H1 (cell line): ENCODE results near the gene MAGI1. TPM values are rescaled to one million over a fixed set of nuclear protein-coding genes. Genes with fewer than 3 reads are reported as not detected.

Source experiments
- CTCF ChIA-PET: fragments of 300-600 bp; sonication (Branson Sonifier 250); formaldehyde crosslinking; loops from one replicate; lab custom pipeline; 2021; ENCODE audit not compliant: partially characterized antibody; lab: Charles Lee
- POLR2A ChIA-PET: fragments of 300-600 bp; sonication (Branson Sonifier 250); formaldehyde crosslinking; loops from one replicate; lab custom pipeline; 2021; ENCODE audit warnings: inconsistent platforms; ENCODE audit not compliant: partially characterized antibody; lab: Charles Lee
- DNase-seq, 2 experiments: peaks; one replicate each; pipeline versions ENCODE4 v3.0.0 to v3.0.0-alpha.2; 2010 to 2022; ENCODE audit warnings: low spot score in 2 of 2, low read depth in 1 of 2, mixed read lengths in 1 of 2
- FAIRE-seq: peaks from 2 replicates; lab custom pipeline; 2011; peaks lifted over from hg19 to GRCh38; lab: Jason Lieb, UNC
- H2AFZ ChIP-seq: 2 replicates; pipeline ENCODE4 v1.8.1; 2012; ENCODE audit warnings: low read length, inconsistent platforms
- H2AK5ac ChIP-seq: 2 replicates; pipeline ENCODE4 v1.6.1; 2013; ENCODE audit warnings: low read depth, low read length
- H2BK120ac ChIP-seq: replicated peaks from 2 replicates; pipeline ENCODE3; 2013; ENCODE audit warnings: low read depth, low read length, inconsistent platforms
- H2BK12ac ChIP-seq: 2 replicates; pipeline ENCODE4 v1.6.1; 2013; ENCODE audit warnings: low read depth, low read length
- H2BK15ac ChIP-seq: 2 replicates; pipeline ENCODE4 v1.6.1; 2013; ENCODE audit warnings: low read length
- H2BK20ac ChIP-seq: 2 replicates; pipeline ENCODE4 v1.6.1; 2013; ENCODE audit warnings: low read length
- H2BK5ac ChIP-seq: 2 replicates; pipeline ENCODE4 v1.6.1; 2013; ENCODE audit warnings: low read depth, low read length
- H3K14ac ChIP-seq: 2 replicates; pipeline ENCODE4 v1.6.1; 2013; ENCODE audit warnings: inconsistent platforms; ENCODE audit not compliant: insufficient read length
- H3K18ac ChIP-seq: 2 replicates; pipeline ENCODE4 v1.6.1; 2013; ENCODE audit warnings: low read length; ENCODE audit errors: extremely low read depth
- H3K23ac ChIP-seq: 2 replicates; pipeline ENCODE4 v1.6.1; 2013; ENCODE audit warnings: inconsistent platforms; ENCODE audit not compliant: insufficient read length
- H3K23me2 ChIP-seq: 2 replicates; pipeline ENCODE4 v1.6.1; 2013; ENCODE audit warnings: low read depth, low read length
- H3K27ac ChIP-seq: 2 replicates; pipeline ENCODE4 v1.6.1; 2011; ENCODE audit warnings: low read depth, low read length, inconsistent platforms
- H3K27me3 ChIP-seq, 4 experiments: replicated peaks in 1 of 4; 1 replicate in 1 of 4; 2 replicates in 3 of 4; pipeline versions ENCODE4 v1.6.1 to v1.8.1; 2011 to 2013; ENCODE audit warnings: low read length in 3 of 4, mild to moderate bottlenecking in 3 of 4, inconsistent platforms in 2 of 4, mixed read lengths in 2 of 4, moderate library complexity in 1 of 4; ENCODE audit not compliant: control insufficient read depth in 3 of 4, insufficient read depth in 3 of 4; ENCODE audit errors: extremely low read depth in 1 of 4
- H3K36me3 ChIP-seq, 4 experiments: 2 replicates each; pipeline versions ENCODE4 v1.6.1 to v1.8.1; 2011 to 2013; ENCODE audit warnings: mild to moderate bottlenecking in 4 of 4, low read length in 3 of 4, moderate library complexity in 2 of 4, control low read depth in 1 of 4, inconsistent platforms in 1 of 4; ENCODE audit not compliant: insufficient read depth in 4 of 4, control insufficient read depth in 2 of 4
- H3K4ac ChIP-seq: replicated peaks from 2 replicates; pipeline ENCODE3; 2013; ENCODE audit warnings: low read length, low read depth, mixed read lengths, inconsistent platforms; ENCODE audit not compliant: insufficient read length
- H3K4me1 ChIP-seq, 4 experiments: replicated peaks in 1 of 4; 1 replicate in 1 of 4; 2 replicates in 3 of 4; pipeline versions ENCODE4 v1.6.1 to v1.8.1; 2011 to 2013; ENCODE audit warnings: low read length in 3 of 4, inconsistent platforms in 2 of 4, mixed read lengths in 1 of 4; ENCODE audit not compliant: insufficient read depth in 4 of 4, control insufficient read depth in 3 of 4
- H3K4me2 ChIP-seq, 2 experiments: 2 replicates each; pipeline versions ENCODE4 v1.6.1 to v1.8.1; 2011 to 2013; ENCODE audit warnings: low read depth in 2 of 2, low read length in 2 of 2, control low read depth in 1 of 2, inconsistent platforms in 1 of 2, mild to moderate bottlenecking in 1 of 2; ENCODE audit not compliant: insufficient read depth in 1 of 2
- H3K4me3 ChIP-seq, 4 experiments: fragments of 200-600, 300-600 bp in 1 of 4; sonication (generic), shearing (Covaris generic), sonication (Bioruptor Twin) in 1 of 4; 2 replicates each; pipeline versions ENCODE4 v1.5.1 to v1.8.1; 2011 to 2016; ENCODE audit warnings: low read length in 4 of 4, low read depth in 3 of 4, control low read depth in 2 of 4, inconsistent platforms in 2 of 4, mild to moderate bottlenecking in 2 of 4, mixed read lengths in 1 of 4, moderate library complexity in 1 of 4; ENCODE audit not compliant: insufficient read depth in 2 of 4; ENCODE audit errors: extremely low read depth in 1 of 4
- H3K56ac ChIP-seq: replicated peaks from 2 replicates; pipeline ENCODE3; 2013; ENCODE audit warnings: low read depth, mild to moderate bottlenecking, mixed read lengths, low read length, inconsistent platforms; ENCODE audit not compliant: insufficient read length
- H3K79me1 ChIP-seq: 2 replicates; pipeline ENCODE4 v1.6.1; 2013; ENCODE audit warnings: low read depth, low read length, control low read depth
- H3K79me2 ChIP-seq, 2 experiments: 2 replicates each; pipeline versions ENCODE4 v1.6.1 to v1.8.1; 2012 to 2013; ENCODE audit warnings: low read length in 2 of 2, mild to moderate bottlenecking in 2 of 2, inconsistent platforms in 1 of 2; ENCODE audit not compliant: insufficient read depth in 2 of 2, control insufficient read depth in 1 of 2
- H3K9ac ChIP-seq, 4 experiments: replicated peaks in 1 of 4; 1 replicate in 1 of 4; 2 replicates in 3 of 4; pipeline versions ENCODE4 v1.6.1 to v1.8.1; 2011 to 2013; ENCODE audit warnings: low read depth in 3 of 4, low read length in 3 of 4, control low read depth in 2 of 4, mild to moderate bottlenecking in 2 of 4, moderate library complexity in 2 of 4, inconsistent platforms in 1 of 4; ENCODE audit errors: extremely low read depth in 1 of 4
- H3K9me3 ChIP-seq, 2 experiments: 2 replicates each; pipeline versions ENCODE4 v1.6.1 to v1.8.1; 2012 to 2013; ENCODE audit warnings: mild to moderate bottlenecking in 2 of 2, moderate library complexity in 2 of 2, control low read depth in 1 of 2, inconsistent platforms in 1 of 2, low read depth in 1 of 2, low read length in 1 of 2, mixed read lengths in 1 of 2; ENCODE audit not compliant: insufficient read depth in 2 of 2
- H4K20me1 ChIP-seq, 2 experiments: replicated peaks in 1 of 2; 2 replicates each; pipeline versions ENCODE3 to v1.8.1; 2011 to 2013; ENCODE audit warnings: inconsistent platforms in 2 of 2, low read length in 2 of 2, mild to moderate bottlenecking in 1 of 2; ENCODE audit not compliant: insufficient read depth in 2 of 2, control insufficient read depth in 1 of 2
- H4K5ac ChIP-seq: 2 replicates; pipeline ENCODE4 v1.6.1; 2013; ENCODE audit warnings: low read length, low read depth, mixed read lengths, inconsistent platforms; ENCODE audit not compliant: insufficient read length
- H4K8ac ChIP-seq: 2 replicates; pipeline ENCODE4 v1.8.0; 2013; ENCODE audit warnings: mild to moderate bottlenecking, moderate library complexity, low read length, inconsistent platforms; ENCODE audit not compliant: insufficient read depth; ENCODE audit errors: extremely low read depth
- H4K91ac ChIP-seq: replicated peaks from 2 replicates; pipeline ENCODE3; 2013; ENCODE audit warnings: low read length, mixed read lengths, inconsistent platforms; ENCODE audit not compliant: insufficient read length
- CBX5 ChIP-seq: fragments of 300-800, 300-1000 bp; sonication (generic); IDR thresholded peaks from 2 replicates; pipeline ENCODE4 v1.7.1; 2016; ENCODE audit warnings: antibody characterized with exemption, low read length, low read depth
- GABPA ChIP-seq: IDR thresholded peaks from 2 replicates; pipeline ENCODE4 v1.6.1; 2011; ENCODE audit warnings: mild to moderate bottlenecking, low read length, moderate library complexity, borderline replicate concordance; ENCODE audit not compliant: insufficient read depth
- KDM4A ChIP-seq: IDR thresholded peaks from one replicate; pipeline ENCODE4 v1.7.1; 2012; ENCODE audit warnings: low read depth, mild to moderate bottlenecking, moderate library complexity, low read length, inconsistent platforms; ENCODE audit not compliant: severe bottlenecking
- KDM5A ChIP-seq: fragments of 200-600 bp; IDR thresholded peaks from 2 replicates; pipeline ENCODE4 v1.7.1; 2012; ENCODE audit warnings: mild to moderate bottlenecking, low read length, inconsistent platforms, mixed read lengths
- RXRA ChIP-seq: IDR thresholded peaks from 2 replicates; pipeline ENCODE4 v1.6.1; 2011; ENCODE audit warnings: low read depth, mild to moderate bottlenecking, low read length, moderate library complexity; ENCODE audit not compliant: insufficient read depth
- WGBS, 2 experiments: shearing (Covaris generic) in 1 of 2; methylation state at CpG; one replicate each; pipeline versions ENCODE4 v1.1.6 to v1.1.7; 2013 to 2015; ENCODE audit warnings: low lambda C conversion rate in 2 of 2, mixed read lengths in 2 of 2, inconsistent platforms in 1 of 2, low coverage in 1 of 2, missing lambda C conversion rate in 1 of 2; ENCODE audit not compliant: insufficient replicate concordance in 2 of 2, insufficient coverage in 1 of 2, insufficient read length in 1 of 2; ENCODE audit errors: extremely low coverage in 1 of 2, missing lambda C conversion rate in 1 of 2; 5-methylcytosine and 5-hydroxymethylcytosine counted together
- polyA plus RNA-seq, 7 experiments: library from polyadenylated mRNA; depleted of rRNA in 3 of 7; stranded (reverse) in 5 of 7; unstranded in 2 of 7; fragments of >200 nt in 5 of 7; fragments of 200-250 nt in 2 of 7; gene quantifications; 1 replicate in 5 of 7; 2 replicates in 1 of 7; 4 replicates in 1 of 7; pipeline versions ENCODE4 v1.2.1 to v1.2.3, GENCODE V29; 2011 to 2013; ENCODE audit warnings: missing spikeins in 2 of 7, mixed read lengths in 2 of 7
- total RNA-seq: library from RNA; stranded (reverse); fragmentation: NEBNext Ultra II Directional; extraction: Animal tissue kit (Norgen Biotek cat#: 25700); gene quantifications from 2 replicates; pipeline ENCODE4 v1.2.1, GENCODE V29; 2021

MAGI1 gene
- total and polyA plus RNA-seq, 2 of the 8 experiments (the other 6 are each of a cell fraction or from before 2014, with no cell fraction given) = 19.8 to 78.0 TPM

- H3K23ac ChIP-seq = no peak overlapping the region
- no peak overlapping the region for H3K27ac ChIP-seq
- no peaks in the 10 kb centered on the region for H3K9me3 ChIP-seq
- no peak overlapping the region for H3K18ac ChIP-seq
- H2BK120ac ChIP-seq = no peak overlapping the region
- H2AFZ ChIP-seq = no peak overlapping the region
- peaks cover 0 to 5% (median 1%) of the 10 kb centered on the region in 4 experiments; a peak in 2 of 7 replicates for H3K4me1 ChIP-seq
- FAIRE-seq (no peak), DNase-seq (no peak)
- no peak overlapping the region for H3K4me3 ChIP-seq
- no peak overlapping the region for H3K9ac ChIP-seq
- H3K4ac ChIP-seq = no peak overlapping the region
- no peak overlapping the region for H3K56ac ChIP-seq
- H2BK20ac ChIP-seq = no peak overlapping the region
- no peak overlapping the region for H2BK15ac ChIP-seq
- whole genome bisulfite sequencing, 2 experiments = 92% methylated on average over 3 of the region's 3 CpGs; no CpG with 5 or more reads in 1 of the 2 experiments
- no peak overlapping the region for H2BK5ac ChIP-seq
- no peak overlapping the region for H3K4me2 ChIP-seq
- TF ChIP-seq GABPA (no peak), KDM4A (no peak), RXRA (no peak), KDM5A (no peak), CBX5 (no peak)
- TF ChIP-seq, all 59 proteins: peak for 0
- Histone ChIP-seq H2BK12ac (no peak overlapping the region), H4K8ac (no peak overlapping the region), H3K79me2 (peaks cover 0 to 11% of the 10 kb centered on the region in 2 experiments; a peak in 2 of 4 replicates), H3K27me3 (no peaks in the 10 kb centered on the region), H3K36me3 (no peaks in the 10 kb centered on the region), H4K5ac (no peak overlapping the region), H3K79me1 (no peaks in the 10 kb centered on the region; the same call in 1 of the 2 replicates), H2AK5ac (no peak overlapping the region), H4K20me1 (peaks cover 0 to 2% of the 10 kb centered on the region in 2 experiments), H3K14ac (no peak overlapping the region), H3K23me2 (no peaks in the 10 kb centered on the region), H4K91ac (no peak overlapping the region)
- ChIA-PET POLR2A (no interaction called here), CTCF (interaction anchor here (1.0 to 1.6 kb wide), 7 partner anchors 9 to 195 kb away, joined by 3 to 5 read pairs (median 3); no protein-coding TSS in a partner anchor)
Measured at GRCh38 chr3:65671004-65671403, 367.7 kb downstream of the MAGI1 start.
